Stimulated activated naive CD8-positive, alpha-beta T cell treated with anti-CD3 and anti-CD28 coated beads, Interleukin-15, Interleukin-2, amounts not matched to agents 100 U/mL and 50 U/mL, for 24 hours (primary cell): Measurements from ENCODE around the gene DIAPH1.
A peak's percentile ranks its signal among the peaks of the same experiment; 100 is the strongest.

Experiments
- ATAC-seq: fragments of 150-1000 bp; cut with Tn5 transposase; one replicate; pipeline ENCODE4 v1.10.0; 2021
- DNase-seq: peaks from one replicate; pipeline ENCODE4 v3.0.0; 2021

Gene DIAPH1

DNA sequence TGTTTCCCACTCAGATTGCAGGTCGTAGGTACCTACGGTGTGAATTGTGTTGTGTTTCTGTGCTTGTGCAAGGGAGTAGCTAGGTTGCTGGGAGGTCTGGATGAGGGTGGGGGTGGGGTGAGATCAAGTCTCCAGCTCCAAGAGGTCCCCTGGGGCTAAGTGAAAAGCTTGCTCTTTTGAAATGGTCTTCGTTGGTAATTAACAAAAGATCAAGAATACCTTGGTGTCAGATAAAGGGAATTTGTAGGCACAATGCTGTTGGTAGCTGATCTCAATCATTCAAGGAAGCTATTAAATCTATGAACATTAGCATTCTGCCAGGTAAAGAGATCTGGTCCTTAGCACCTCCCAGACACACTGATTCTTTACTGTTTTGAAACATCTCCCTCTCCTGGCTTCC lies 134.9 kb downstream of the DIAPH1 start:
- ATAC-seq, result no peak

GRCh38 chr5:141479776-141480175 lies 139.0 kb downstream of the DIAPH1 start:
- no peak for DNase-seq
- ATAC-seq, result no peak

More for the DNA sequence above, 134.9 kb downstream of the DIAPH1 start:
- DNase-seq, result no peak

GRCh38 chr5:141478321-141478945 lies 140.4 kb downstream of the DIAPH1 start:
- ATAC-seq, result no peak

GRCh38 chr5:141477815-141478214 lies 141.0 kb downstream of the DIAPH1 start:
- no peak for DNase-seq
- no peak for ATAC-seq

More at GRCh38 chr5:141478321-141478945, 140.4 kb downstream of the DIAPH1 start:
- no peak for DNase-seq

DNA sequence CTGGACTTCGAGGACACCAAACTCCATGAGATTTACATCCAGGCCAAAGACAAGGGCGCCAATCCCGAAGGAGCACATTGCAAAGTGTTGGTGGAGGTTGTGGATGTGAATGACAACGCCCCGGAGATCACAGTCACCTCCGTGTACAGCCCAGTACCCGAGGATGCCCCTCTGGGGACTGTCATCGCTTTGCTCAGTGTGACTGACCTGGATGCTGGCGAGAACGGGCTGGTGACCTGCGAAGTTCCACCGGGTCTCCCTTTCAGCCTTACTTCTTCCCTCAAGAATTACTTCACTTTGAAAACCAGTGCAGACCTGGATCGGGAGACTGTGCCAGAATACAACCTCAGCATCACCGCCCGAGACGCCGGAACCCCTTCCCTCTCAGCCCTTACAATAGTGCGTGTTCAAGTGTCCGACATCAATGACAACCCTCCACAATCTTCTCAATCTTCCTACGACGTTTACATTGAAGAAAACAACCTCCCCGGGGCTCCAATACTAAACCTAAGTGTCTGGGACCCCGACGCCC lies 141.7 kb downstream of the DIAPH1 start:
- no peak for DNase-seq
- no peak for ATAC-seq

DNA sequence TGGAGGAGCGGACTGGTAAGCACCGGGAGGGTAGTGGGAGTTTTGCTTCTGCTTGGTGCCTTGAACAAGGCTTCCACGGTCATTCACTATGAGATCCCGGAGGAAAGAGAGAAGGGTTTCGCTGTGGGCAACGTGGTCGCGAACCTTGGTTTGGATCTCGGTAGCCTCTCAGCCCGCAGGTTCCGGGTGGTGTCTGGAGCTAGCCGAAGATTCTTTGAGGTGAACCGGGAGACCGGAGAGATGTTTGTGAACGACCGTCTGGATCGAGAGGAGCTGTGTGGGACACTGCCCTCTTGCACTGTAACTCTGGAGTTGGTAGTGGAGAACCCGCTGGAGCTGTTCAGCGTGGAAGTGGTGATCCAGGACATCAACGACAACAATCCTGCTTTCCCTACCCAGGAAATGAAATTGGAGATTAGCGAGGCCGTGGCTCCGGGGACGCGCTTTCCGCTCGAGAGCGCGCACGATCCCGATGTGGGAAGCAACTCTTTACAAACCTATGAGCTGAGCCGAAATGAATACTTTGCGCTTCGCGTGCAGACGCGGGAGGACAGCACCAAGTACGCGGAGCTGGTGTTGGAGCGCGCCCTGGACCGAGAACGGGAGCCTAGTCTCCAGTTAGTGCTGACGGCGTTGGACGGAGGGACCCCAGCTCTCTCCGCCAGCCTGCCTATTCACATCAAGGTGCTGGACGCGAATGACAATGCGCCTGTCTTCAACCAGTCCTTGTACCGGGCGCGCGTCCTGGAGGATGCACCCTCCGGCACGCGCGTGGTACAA lies 142.5 kb downstream of the DIAPH1 start:
- DNase-seq, result peak; percentile 20

GRCh38 chr5:141475625-141476131 lies 143.1 kb downstream of the DIAPH1 start, which contains the start of gene PCDHGC3:
TSS of gene PCDHGC3 (plus strand) at chr5:141475966. CDS start at chr5:141476117, 151 bp downstream.
- ATAC-seq (peak; percentile 96), DNase-seq (peak; percentile 63)

More for the DNA sequence above, 142.5 kb downstream of the DIAPH1 start:
- peak; percentile 15 for ATAC-seq

- ATAC-seq, result no peak
- DNase-seq, result no peak
Observed at GRCh38 chr5:141465351-141465750, 153.4 kb downstream of the DIAPH1 start.
